Fibroblast of the aortic adventitia (primary cell): ENCODE results near the gene GLB1L3. TPM values are rescaled to one million over a fixed set of nuclear protein-coding genes. Genes with fewer than 3 reads are reported as not detected.

Source experiments
- DNase-seq: peaks from one replicate; pipeline ENCODE4 v3.0.0-alpha.2; 2010; ENCODE audit warnings: low read depth
- H3K4me3 ChIP-seq: 2 replicates; pipeline ENCODE4 v1.5.1; 2011; ENCODE audit warnings: low read depth, mild to moderate bottlenecking, control low read depth, low read length, moderate library complexity
- CTCF ChIP-seq: IDR thresholded peaks from 2 replicates; pipeline ENCODE4 v1.5.1; 2011; ENCODE audit warnings: mild to moderate bottlenecking, low read length, control low read depth, inconsistent platforms; ENCODE audit not compliant: insufficient read depth
- total RNA-seq: library from RNA; depleted of rRNA; stranded (reverse); fragments of >200 nt; gene quantifications from 2 replicates; pipeline ENCODE4 v1.2.3, GENCODE V29; 2012; ENCODE audit warnings: low replicate concordance

Gene GLB1L3
- total RNA-seq, 1 donor = not detected

GRCh38 chr11:134349109-134349801 lies 73.1 kb downstream of the GLB1L3 start:
- no peak overlapping the region for H3K4me3 ChIP-seq

GRCh38 chr11:134349802-134350355 lies 73.7 kb downstream of the GLB1L3 start:
- no peak overlapping the region for H3K4me3 ChIP-seq
- TF ChIP-seq CTCF = no peak
- no peak for DNase-seq

More at GRCh38 chr11:134349109-134349801, 73.1 kb downstream of the GLB1L3 start:
- TF ChIP-seq CTCF = no peak
- DNase-seq = no peak

- TF ChIP-seq CTCF = no peak
- H3K4me3 ChIP-seq = no peak overlapping the region
- DNase-seq = no peak
Measured at GRCh38 chr11:134350381-134350780, 74.2 kb downstream of the GLB1L3 start.

- no peak overlapping the region for H3K4me3 ChIP-seq
- no peak for TF ChIP-seq CTCF
- no peak for DNase-seq
Measured at GRCh38 chr11:134352111-134352510, 75.9 kb downstream of the GLB1L3 start.

GRCh38 chr11:134355136-134355535 lies 79.0 kb downstream of the GLB1L3 start:
- no peak for DNase-seq
- no peak for TF ChIP-seq CTCF
- H3K4me3 ChIP-seq = no peak overlapping the region

GRCh38 chr11:134355656-134356055 lies 79.5 kb downstream of the GLB1L3 start:
- DNase-seq = no peak
- no peak overlapping the region for H3K4me3 ChIP-seq
- TF ChIP-seq CTCF = no peak
